BLaER1 treated with 17β-estradiol and CSF1 and Interleukin-3, amounts not matched to agents 10 nM and 100 nM (cell line): ENCODE measurements around the gene CCDC112.

Experiments
- H3K27ac ChIP-seq, 11 experiments: shearing (Covaris generic); formaldehyde crosslinking; 2 replicates each; pipeline ENCODE4 v1.8.1; 2022
- H3K27me3 ChIP-seq, 11 experiments: shearing (Covaris generic); formaldehyde crosslinking; 2 replicates each; pipeline ENCODE4 v1.8.1; 2022
- H3K36me3 ChIP-seq, 11 experiments: shearing (Covaris generic); formaldehyde crosslinking; 2 replicates each; pipeline ENCODE4 v1.8.1; 2022
- H3K4me1 ChIP-seq, 10 experiments: shearing (Covaris generic); formaldehyde crosslinking; 2 replicates each; pipeline ENCODE4 v1.8.1; 2022
- H3K4me2 ChIP-seq, 11 experiments: shearing (Covaris generic); formaldehyde crosslinking; 2 replicates each; pipeline ENCODE4 v1.8.1; 2022
- H3K4me3 ChIP-seq, 10 experiments: shearing (Covaris generic); formaldehyde crosslinking; 2 replicates each; pipeline ENCODE4 v1.8.1; 2022
- H3K9ac ChIP-seq, 11 experiments: shearing (Covaris generic); formaldehyde crosslinking; 2 replicates each; pipeline ENCODE4 v1.8.1; 2022
- H3K9me3 ChIP-seq, 11 experiments: shearing (Covaris generic); formaldehyde crosslinking; replicated peaks in 1 of 11; 2 replicates each; pipeline ENCODE4 v1.8.1; 2022
- H4K20me1 ChIP-seq, 11 experiments: shearing (Covaris generic); formaldehyde crosslinking; 2 replicates each; pipeline ENCODE4 v1.8.1; 2022
- Cebpa-rat ChIP-seq, 11 experiments: shearing (Covaris generic); IDR thresholded peaks; 2 replicates each; pipeline ENCODE4 v1.8.1; 2022

The CCDC112 gene

GRCh38 chr5:115320515-115320914, 24.1 kb upstream of the CCDC112 start:
- H3K9me3 ChIP-seq = peaks cover 0 to 3% (median 0%) of the 10 kb centered on the region in 11 experiments; a peak in 1 of 22 replicates
- no peak overlapping the region for H3K4me2 ChIP-seq
- no peak overlapping the region for H3K4me3 ChIP-seq
- no peaks in the 10 kb centered on the region for H3K27me3 ChIP-seq
- H3K27ac ChIP-seq = no peak overlapping the region
- no peak for TF ChIP-seq Cebpa-rat (IDR thresholded peaks at IDR 0.05)
- H4K20me1 ChIP-seq = no peaks in the 10 kb centered on the region
- H3K9ac ChIP-seq = no peak overlapping the region
- H3K4me1 ChIP-seq = no peaks in the 10 kb centered on the region
- no peaks in the 10 kb centered on the region for H3K36me3 ChIP-seq

GRCh38 chr5:115320006-115320405, 23.6 kb upstream of the CCDC112 start:
- no peak overlapping the region for H3K4me3 ChIP-seq

GRCh38 chr5:115319007-115319406, 22.6 kb upstream of the CCDC112 start:
- TF ChIP-seq Cebpa-rat (IDR thresholded peaks at IDR 0.05) = no peak
- H4K20me1 ChIP-seq = no peaks in the 10 kb centered on the region
- H3K9me3 ChIP-seq = peaks cover 0 to 3% (median 0%) of the 10 kb centered on the region in 11 experiments; a peak in 1 of 22 replicates

More at GRCh38 chr5:115320006-115320405, 23.6 kb upstream of the CCDC112 start:
- no peaks in the 10 kb centered on the region for H3K36me3 ChIP-seq
- H4K20me1 ChIP-seq = no peaks in the 10 kb centered on the region
- H3K4me1 ChIP-seq = no peaks in the 10 kb centered on the region
- H3K4me2 ChIP-seq = no peak overlapping the region
- H3K9me3 ChIP-seq = peaks cover 0 to 3% (median 0%) of the 10 kb centered on the region in 11 experiments; a peak in 1 of 22 replicates
- H3K27me3 ChIP-seq = no peaks in the 10 kb centered on the region
- no peak for TF ChIP-seq Cebpa-rat (IDR thresholded peaks at IDR 0.05)
- no peak overlapping the region for H3K27ac ChIP-seq
- H3K9ac ChIP-seq = no peak overlapping the region

DNA sequence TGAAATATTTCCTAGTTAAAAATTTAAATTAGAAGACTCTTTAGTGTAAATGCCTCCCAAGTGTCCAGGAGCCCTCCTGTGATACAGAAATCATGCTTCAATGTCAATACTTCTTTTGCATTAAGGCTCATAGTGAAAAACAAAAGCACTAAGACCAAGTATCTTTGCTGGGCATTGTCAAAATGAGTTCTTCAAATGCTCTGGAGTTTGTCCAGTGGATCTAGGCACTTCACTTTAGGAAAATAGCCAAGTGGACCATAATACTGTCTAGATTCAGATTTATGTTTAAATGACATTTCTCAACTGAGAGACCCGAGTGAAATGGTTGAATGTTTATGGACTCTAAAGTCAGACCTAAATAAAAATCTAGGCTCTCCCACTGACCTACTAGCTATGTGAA, 21.3 kb upstream of the CCDC112 start:
- Histone ChIP-seq H4K20me1 (no peaks in the 10 kb centered on the region), H3K27ac (no peak overlapping the region), H3K9ac (no peak overlapping the region), H3K36me3 (no peaks in the 10 kb centered on the region), H3K27me3 (no peaks in the 10 kb centered on the region), H3K4me1 (no peaks in the 10 kb centered on the region), H3K4me2 (no peak overlapping the region), H3K9me3 (peaks cover 0 to under 1% (median 0%) of the 10 kb centered on the region in 11 experiments; a peak in 1 of 22 replicates), H3K4me3 (no peak overlapping the region)
- TF ChIP-seq Cebpa-rat (IDR thresholded peaks at IDR 0.05) = no peak

More at GRCh38 chr5:115319007-115319406, 22.6 kb upstream of the CCDC112 start:
- Histone ChIP-seq H3K4me1 (no peaks in the 10 kb centered on the region), H3K27ac (no peak overlapping the region), H3K27me3 (no peaks in the 10 kb centered on the region), H3K9ac (no peak overlapping the region), H3K36me3 (no peaks in the 10 kb centered on the region), H3K4me2 (no peak overlapping the region), H3K4me3 (no peak overlapping the region)

DNA sequence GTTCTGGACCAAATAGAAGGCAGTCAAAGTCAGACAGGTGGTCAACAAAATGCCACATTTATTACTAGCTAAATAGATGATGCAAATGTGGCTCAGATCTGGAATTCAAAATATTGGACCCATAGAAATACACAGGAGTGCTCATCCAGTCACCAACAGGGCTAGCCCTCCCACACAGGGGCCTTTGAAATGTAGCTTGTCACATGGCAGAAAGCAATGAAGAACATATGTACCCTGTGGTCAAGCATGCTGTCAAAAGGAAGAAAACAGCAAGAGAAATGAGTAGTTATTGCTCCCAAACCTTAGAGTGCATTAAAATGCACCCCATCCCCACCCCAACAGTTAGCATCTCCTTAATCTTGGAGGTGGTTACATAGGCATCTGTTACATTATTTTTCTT, 20.9 kb upstream of the CCDC112 start:
- Histone ChIP-seq H3K27ac (no peak overlapping the region), H3K4me3 (no peak overlapping the region), H4K20me1 (no peaks in the 10 kb centered on the region), H3K4me2 (no peak overlapping the region), H3K4me1 (no peaks in the 10 kb centered on the region), H3K9me3 (no peaks in the 10 kb centered on the region), H3K36me3 (no peaks in the 10 kb centered on the region), H3K27me3 (no peaks in the 10 kb centered on the region), H3K9ac (no peak overlapping the region)
- no peak for TF ChIP-seq Cebpa-rat (IDR thresholded peaks at IDR 0.05)

DNA sequence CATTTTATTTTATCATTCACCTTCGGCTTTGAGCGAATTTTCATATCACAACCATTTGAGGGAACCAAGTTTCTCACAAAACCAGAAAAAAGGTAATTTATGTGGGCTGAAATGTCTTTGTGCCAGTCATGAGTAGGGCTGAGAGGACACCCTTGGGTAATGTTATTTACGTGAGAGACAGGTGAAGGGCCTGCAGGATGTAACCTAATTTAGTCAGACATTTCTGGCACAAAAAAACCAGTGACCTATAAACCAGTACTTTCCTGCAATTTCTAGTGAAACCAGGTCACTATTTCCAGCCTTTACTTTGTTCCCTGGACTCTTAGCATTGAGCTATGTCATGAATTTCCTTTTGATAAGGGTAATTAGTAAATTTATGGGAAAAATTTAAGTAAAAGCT, 17.2 kb upstream of the CCDC112 start:
- Histone ChIP-seq H3K9me3 (no peaks in the 10 kb centered on the region), H3K27ac (no peak overlapping the region), H3K4me1 (peaks cover 0 to 4% (median 0%) of the 10 kb centered on the region in 10 experiments; a peak in 1 of 20 replicates), H3K36me3 (no peaks in the 10 kb centered on the region), H3K4me2 (no peak overlapping the region), H3K9ac (no peak overlapping the region), H3K27me3 (no peaks in the 10 kb centered on the region), H3K4me3 (no peak overlapping the region), H4K20me1 (no peaks in the 10 kb centered on the region)
- TF ChIP-seq Cebpa-rat (IDR thresholded peaks at IDR 0.05) = no peak

GRCh38 chr5:115313052-115313451, 16.6 kb upstream of the CCDC112 start:
- Histone ChIP-seq H3K27me3 (no peaks in the 10 kb centered on the region), H3K9ac (no peak overlapping the region), H3K4me1 (peaks cover 0 to 4% (median 0%) of the 10 kb centered on the region in 10 experiments; a peak in 1 of 20 replicates), H3K27ac (no peak overlapping the region), H4K20me1 (no peaks in the 10 kb centered on the region), H3K9me3 (no peaks in the 10 kb centered on the region), H3K4me3 (no peak overlapping the region), H3K4me2 (no peak overlapping the region), H3K36me3 (no peaks in the 10 kb centered on the region)
- no peak for TF ChIP-seq Cebpa-rat (IDR thresholded peaks at IDR 0.05)

DNA sequence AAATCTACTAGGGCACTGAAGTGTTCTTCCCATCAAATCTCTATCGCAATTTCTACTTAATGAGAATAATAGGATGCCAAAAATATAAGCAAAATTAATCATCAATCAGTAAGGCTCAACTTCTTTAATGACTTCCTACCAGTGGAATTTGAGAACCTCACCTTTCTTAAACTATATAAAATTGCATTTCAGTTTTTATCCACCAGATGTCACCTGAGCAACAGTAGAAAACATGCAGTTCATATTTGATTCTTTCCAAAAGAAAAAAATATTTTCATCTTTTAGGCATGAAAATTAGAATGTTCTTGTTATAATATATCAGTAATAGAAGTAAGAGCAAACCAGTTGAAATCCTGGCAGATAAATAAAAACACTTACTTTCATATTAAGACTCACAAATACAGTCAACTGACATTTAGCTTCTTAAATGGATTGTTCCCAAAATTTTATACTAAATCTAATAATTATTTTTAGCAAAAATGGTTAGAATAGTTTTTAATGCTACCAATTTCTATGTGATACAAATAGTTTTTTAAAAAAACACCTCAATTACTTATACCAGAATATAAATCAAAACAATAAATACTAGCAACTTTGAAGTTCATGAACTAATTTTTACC, 13.4 kb upstream of the CCDC112 start:
- H4K20me1 ChIP-seq = no peaks in the 10 kb centered on the region
- no peaks in the 10 kb centered on the region for H3K27me3 ChIP-seq
- no peak overlapping the region for H3K4me3 ChIP-seq
- TF ChIP-seq Cebpa-rat (IDR thresholded peaks at IDR 0.05) = no peak
- no peak overlapping the region for H3K9ac ChIP-seq
- H3K9me3 ChIP-seq = no peaks in the 10 kb centered on the region
- peaks cover 0 to 4% (median 0%) of the 10 kb centered on the region in 10 experiments; a peak in 1 of 20 replicates for H3K4me1 ChIP-seq
- H3K27ac ChIP-seq = no peak overlapping the region
- no peak overlapping the region for H3K4me2 ChIP-seq
- no peaks in the 10 kb centered on the region for H3K36me3 ChIP-seq

DNA sequence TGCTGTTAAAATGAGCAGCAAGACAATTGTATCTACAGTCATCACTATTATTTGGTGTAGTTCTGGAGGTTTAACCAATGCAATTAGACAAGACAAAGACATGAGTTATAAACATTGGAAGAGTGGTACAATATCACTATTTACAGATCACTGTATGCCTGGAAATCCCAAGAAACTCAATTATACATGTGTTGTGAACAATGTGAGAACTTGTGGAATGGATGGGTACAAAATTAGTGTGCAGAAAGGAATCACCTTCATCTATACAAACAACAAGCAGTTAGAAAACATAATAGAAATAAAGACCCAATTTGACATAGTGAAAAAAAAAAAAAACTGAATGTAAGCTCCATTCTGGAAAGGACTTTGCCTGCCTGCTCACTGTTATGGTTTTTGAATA, 12.4 kb upstream of the CCDC112 start:
- H3K4me3 ChIP-seq = no peak overlapping the region
- H3K36me3 ChIP-seq = no peaks in the 10 kb centered on the region
- H3K4me2 ChIP-seq = no peak overlapping the region
- no peaks in the 10 kb centered on the region for H3K9me3 ChIP-seq
- no peak overlapping the region for H3K27ac ChIP-seq
- no peak overlapping the region for H3K9ac ChIP-seq
- peaks cover 0 to 4% (median 0%) of the 10 kb centered on the region in 10 experiments; a peak in 1 of 20 replicates for H3K4me1 ChIP-seq
- no peak for TF ChIP-seq Cebpa-rat (IDR thresholded peaks at IDR 0.05)
- no peaks in the 10 kb centered on the region for H3K27me3 ChIP-seq
- no peaks in the 10 kb centered on the region for H4K20me1 ChIP-seq

GRCh38 chr5:115306011-115306536, 9.6 kb upstream of the CCDC112 start:
- no peaks in the 10 kb centered on the region for H3K27me3 ChIP-seq
- H4K20me1 ChIP-seq = no peaks in the 10 kb centered on the region
- H3K4me1 ChIP-seq = peaks cover 0 to 4% (median 0%) of the 10 kb centered on the region in 10 experiments; a peak in 1 of 20 replicates
- H3K4me2 ChIP-seq = no peak overlapping the region
- H3K4me3 ChIP-seq = no peak overlapping the region
- no peaks in the 10 kb centered on the region for H3K36me3 ChIP-seq
- no peak for TF ChIP-seq Cebpa-rat (IDR thresholded peaks at IDR 0.05)
- H3K9ac ChIP-seq = no peak overlapping the region
- H3K9me3 ChIP-seq = no peaks in the 10 kb centered on the region
- no peak overlapping the region for H3K27ac ChIP-seq
